NCI-H2107 treated with DMSO at 0.1 percent for 48 hours (cell line): ENCODE results near the gene TATDN3.
A peak's percentile ranks its signal among the peaks of the same experiment; 100 is the strongest.
"Not testable (repeated sequence)": the region's sequence is repeated elsewhere in the genome, so short reads cannot be mapped to it uniquely, and the experiment has no call there.

Source experiments
- DNase-seq: peaks from one replicate; lab custom pipeline; 2025; ENCODE audit not compliant: unreplicated experiment; lab: John Stamatoyannopoulos, UW

The TATDN3 gene, protein sequence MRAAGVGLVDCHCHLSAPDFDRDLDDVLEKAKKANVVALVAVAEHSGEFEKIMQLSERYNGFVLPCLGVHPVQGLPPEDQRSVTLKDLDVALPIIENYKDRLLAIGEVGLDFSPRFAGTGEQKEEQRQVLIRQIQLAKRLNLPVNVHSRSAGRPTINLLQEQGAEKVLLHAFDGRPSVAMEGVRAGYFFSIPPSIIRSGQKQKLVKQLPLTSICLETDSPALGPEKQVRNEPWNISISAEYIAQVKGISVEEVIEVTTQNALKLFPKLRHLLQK

GRCh38 chr1:212791676-212792395 is at the start of gene TATDN3, which contains the start of gene NSL1:
Gene TATDN3, plus strand, starts transcription at chr1:212791894. Its CDS starts 28 bp downstream, at chr1:212791922.
Gene NSL1, minus strand, starts transcription at chr1:212791777. Its CDS starts 14 bp downstream, at chr1:212791763.
- DNase-seq = peak; percentile 93

DNA sequence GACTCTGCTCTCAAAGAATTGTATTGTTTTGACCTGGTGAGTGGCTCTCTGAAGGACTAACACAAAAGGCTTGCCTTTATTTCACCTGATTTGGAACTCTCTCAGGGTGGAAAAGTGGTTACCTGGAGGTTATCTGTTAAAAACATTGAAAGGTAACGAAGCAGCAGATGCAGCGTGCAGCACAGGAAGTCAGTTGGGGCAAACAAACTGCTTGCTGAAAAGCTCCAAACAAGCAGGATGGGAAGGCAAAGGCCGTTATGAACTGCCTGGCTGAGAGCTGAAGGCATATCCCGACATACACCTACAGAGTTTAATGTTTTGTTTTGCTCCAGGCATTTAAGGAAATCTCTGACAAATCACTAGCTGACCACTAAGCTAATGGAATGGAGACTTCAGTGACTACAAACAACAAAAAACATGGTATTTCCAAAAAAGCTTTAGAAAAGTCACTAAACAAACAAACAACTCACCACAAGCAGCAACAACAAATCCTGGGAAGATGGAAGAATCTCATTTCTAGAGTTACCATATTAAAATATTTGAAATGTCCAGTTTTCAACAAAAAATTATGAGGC is 47.7 kb upstream of the TATDN3 start:
- no peak for DNase-seq

DNA sequence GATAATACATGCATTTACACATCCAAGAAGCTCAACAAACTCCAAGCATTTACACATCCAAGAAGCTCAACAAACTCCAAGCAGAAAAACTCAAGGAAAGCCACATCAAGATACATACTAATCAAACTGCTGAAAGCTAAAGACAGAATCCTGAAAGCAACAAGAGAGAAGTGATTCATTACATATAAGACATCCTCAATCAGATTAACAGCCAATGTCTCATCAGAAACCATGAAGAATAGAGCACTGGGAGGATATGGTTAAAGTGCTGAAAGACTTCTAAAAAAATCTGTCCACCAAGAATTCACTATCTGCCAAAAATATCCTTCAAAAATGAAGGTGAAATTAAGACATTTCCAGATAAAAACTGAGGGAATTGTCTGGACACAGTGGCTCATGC is 46.4 kb upstream of the TATDN3 start:
- no peak for DNase-seq

GRCh38 chr1:212746546-212746945 is 45.1 kb upstream of the TATDN3 start:
- no peak for DNase-seq

DNA sequence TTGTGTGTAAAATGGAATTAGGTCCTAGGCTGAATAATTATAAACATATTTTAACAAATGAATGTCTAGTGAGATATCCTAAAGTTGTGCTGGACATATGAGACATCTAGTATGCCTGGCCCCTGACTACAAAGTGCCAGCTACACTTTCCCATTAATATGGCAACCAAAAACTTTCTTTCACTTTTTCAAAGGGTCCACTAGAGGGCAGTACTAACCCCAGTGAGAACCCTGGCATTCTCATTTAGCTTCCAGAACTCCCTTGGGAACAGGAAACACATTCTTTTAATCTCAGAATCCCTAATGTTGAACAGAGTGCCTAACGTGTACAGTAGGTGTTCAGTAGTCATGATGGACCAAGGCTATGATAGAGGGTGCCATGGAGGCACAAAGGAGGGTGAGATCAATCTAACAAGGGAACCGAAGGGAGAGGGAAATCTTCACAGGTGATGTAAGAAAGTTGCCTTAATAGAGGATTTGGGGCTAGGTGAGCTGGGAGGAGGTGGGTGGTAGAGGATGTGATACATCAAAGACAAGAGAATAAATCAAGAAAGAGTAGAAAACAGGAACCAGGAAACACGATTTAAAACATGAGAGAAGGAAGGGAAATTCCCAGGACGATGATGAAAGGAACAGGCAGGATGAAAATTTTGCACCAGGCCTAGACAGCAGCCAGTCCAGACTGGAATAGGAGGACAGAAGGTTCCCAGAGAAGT is 41.7 kb upstream of the TATDN3 start:
- DNase-seq = peak; percentile 69

- DNase-seq = no peak
Measured at GRCh38 chr1:212752252-212752933, 39.3 kb upstream of the TATDN3 start.

DNA sequence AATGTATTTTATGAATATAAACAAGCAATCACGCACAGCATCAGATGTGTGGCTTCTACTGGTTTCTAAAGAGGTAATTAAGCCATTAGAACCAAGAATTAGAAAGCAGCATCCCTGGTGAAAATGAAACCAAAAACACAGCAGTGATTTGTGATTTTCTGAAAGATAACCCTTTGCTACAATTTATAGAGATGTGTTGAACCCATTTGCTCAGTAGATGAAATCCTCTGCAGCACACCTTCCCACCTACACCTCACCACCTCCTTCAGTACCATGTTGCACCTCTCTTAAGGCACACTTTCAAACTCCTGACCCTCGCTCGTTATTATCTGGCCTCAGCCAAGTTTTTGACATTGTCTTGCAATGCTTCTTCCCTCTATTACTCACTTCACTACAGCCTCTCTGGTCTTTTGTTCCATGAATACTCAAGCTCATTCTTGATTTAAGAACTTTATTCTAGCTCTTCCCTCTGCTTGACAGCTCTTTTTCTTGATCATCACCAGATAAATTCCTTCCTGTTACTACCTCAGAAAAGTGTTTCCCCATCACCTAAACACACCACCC is 38.7 kb upstream of the TATDN3 start:
- DNase-seq = no peak

- DNase-seq = no peak
Measured at GRCh38 chr1:212753749-212754148, 37.9 kb upstream of the TATDN3 start.

DNA sequence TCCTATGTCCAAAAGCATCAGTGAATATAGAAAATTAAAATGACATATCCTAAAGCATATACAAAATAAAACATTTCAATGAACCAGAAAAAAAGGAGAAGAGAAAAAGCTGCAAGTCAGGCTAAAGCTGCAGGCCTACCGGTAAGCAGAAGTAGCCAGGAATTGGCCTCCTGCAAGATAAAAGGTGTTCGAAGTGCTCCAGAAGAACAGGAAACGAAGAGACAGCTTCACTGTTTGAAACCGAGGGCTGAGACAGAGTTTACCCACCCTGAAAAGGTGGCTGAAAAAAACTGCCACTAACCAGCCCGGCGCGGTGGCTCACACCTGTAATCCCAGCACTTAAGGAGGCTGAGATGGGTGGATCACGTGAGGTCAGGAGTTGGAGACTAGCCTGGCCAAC is 37.5 kb upstream of the TATDN3 start:
- DNase-seq = no peak

GRCh38 chr1:212754680-212755079 is 37.0 kb upstream of the TATDN3 start:
- no peak for DNase-seq

DNA sequence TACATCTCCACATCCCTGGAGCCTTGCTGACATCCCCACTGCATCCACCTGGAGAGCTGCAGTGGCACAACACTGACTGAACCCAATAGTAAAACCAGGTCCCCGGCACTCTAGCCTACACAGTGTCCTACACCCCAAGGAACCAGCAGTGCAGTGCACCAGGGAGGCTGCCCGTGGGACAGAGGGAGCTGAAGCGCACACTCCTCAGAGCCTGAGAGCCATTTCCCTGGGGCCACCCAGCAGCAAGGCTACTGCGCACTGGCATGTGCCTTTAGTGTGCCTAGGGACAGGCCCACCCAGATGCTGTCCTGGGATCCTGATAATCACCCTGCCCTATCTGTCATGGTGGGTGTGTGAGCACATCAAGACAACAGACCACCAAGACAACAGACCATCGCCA is 32.0 kb upstream of the TATDN3 start:
- no peak for DNase-seq

DNA sequence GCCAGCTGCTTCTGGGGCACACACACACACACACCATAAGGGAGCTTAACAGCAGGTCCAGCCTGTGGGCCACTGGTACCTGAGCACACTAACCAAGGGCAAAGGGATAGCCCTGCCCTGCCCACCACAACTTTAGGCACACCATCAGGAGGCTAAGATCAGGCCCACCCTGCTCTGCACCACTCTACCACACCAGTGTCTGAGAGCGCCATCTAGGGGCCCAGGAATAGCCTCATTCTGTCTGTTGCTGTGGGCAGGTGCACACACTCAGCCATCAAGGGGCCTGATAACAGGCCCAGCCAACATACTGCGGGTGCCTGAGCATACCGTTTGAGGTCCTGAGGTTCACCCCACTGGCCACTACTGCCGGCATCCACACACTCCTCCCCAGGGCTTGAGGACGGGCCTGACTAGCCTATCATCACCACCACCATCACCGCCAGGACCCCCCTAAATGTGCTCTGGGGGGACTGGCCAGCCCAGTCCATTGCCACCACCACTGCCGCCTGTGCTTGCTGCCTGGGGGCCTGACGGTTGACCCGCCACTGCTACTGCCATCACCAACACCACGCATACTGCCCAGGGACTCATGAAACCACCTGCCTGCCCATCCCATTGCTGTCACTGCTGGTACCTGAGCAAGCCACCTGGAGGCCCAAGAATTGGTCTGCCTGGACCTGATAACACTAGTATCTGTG is 31.4 kb upstream of the TATDN3 start:
- no peak for DNase-seq

DNA sequence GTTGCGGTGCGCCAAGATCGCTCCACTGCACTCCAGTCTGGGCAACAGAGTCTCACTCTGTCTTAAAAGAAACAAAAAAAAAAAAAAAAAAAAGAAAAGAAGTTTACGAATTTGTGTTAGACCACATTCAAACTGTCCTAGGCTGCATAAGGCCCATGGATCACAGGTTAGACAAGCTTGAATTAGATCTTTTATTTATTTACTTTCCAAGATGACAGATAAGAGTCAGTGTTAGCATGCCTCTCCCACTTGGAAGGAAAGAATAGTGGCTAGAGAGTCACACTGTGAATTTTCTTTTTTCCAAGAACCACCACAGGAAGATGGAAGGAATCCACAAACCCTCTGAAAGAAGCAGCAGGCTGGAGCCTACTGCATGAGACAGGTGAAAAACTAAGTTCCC is 29.5 kb upstream of the TATDN3 start:
- DNase-seq = no peak

GRCh38 chr1:212762839-212763238 is 28.9 kb upstream of the TATDN3 start:
- no peak for DNase-seq

DNA sequence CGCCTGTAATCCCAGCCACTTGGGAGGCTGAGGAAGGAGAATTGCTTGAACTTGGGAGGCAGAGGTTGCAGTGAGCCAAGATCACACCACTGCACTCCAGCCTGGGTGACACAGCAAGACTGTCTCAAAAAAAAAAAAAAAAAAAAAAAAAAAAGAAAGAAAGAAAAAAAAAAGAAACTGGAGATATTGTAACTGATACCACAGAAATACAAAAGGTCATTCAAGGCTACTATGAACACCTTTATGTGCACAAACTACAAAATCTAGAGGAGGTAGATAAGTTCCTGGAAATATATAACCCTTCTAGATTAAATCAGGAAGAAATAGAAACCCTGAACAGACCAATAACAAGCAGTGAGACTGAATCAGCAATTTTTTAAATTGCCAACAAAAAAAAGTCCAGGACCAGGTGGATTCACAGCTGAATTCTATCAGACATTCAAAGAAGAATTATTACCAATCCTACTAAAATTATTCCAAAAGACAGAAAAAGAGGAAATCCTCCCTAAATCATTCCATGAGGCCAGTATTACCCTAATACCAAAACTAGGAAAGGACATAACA is 26.9 kb upstream of the TATDN3 start:
- not testable (repeated sequence) for DNase-seq

- not testable (repeated sequence) for DNase-seq
Measured at GRCh38 chr1:212766825-212767224, 24.9 kb upstream of the TATDN3 start.

- DNase-seq = no peak
Measured at GRCh38 chr1:212769459-212770167, 22.1 kb upstream of the TATDN3 start.

DNA sequence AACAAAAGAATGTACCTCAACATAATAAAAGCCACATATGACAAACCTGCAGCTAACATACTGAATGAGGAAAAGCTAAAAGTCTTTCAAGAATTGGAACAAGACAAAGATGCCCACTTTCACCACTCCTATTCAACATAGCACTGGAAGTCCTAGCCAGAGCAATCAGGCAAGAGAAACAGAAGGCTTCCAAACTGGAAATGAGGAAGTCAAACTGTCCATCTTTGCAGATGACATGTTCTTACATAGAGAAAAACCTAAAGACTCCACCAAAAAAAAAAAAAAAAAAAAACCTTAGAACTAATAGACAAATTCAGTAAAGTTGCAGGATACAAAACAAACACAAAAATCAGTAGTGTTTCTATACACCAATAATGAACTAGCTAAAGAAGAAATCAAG is 20.4 kb upstream of the TATDN3 start:
- no peak for DNase-seq

DNA sequence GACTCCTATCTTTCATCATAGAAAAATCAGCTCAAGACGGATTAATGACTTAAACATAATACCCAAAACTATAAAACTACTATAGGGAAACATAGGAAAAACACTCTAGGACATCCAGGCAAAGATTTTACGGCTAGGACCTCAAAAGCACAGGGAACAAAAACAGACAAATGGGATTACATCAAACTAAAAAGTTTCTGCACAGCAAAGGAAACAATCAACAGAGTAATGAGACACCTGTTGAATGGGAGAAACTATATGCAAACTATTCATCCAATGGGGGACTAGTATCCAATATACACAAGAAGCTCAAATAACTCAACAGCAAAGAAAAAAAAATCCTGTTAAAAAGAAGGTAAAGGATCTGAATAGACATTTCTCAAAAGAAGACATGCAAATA is 18.7 kb upstream of the TATDN3 start:
- no peak for DNase-seq
